Chondrocyte (in vitro differentiated cells): ENCODE results near the gene GLCCI1. TPM values are rescaled to one million over a fixed set of nuclear protein-coding genes. Genes with fewer than 3 reads are reported as not detected.

Experiments
- DNase-seq: peaks from one replicate; pipeline ENCODE4 v3.0.0; 2021; ENCODE audit warnings: mixed read lengths, low spot score
- H3K27ac Mint-ChIP-seq: one replicate; pipeline ENCODE4 v1.8.0; 2021; ENCODE audit warnings: mild to moderate bottlenecking, moderate library complexity, mixed read lengths; ENCODE audit not compliant: unreplicated experiment
- H3K27me3 Mint-ChIP-seq: 2 replicates; pipeline ENCODE4 v1.8.0; 2021; ENCODE audit warnings: low read depth, mixed read lengths
- H3K36me3 Mint-ChIP-seq: 2 replicates; pipeline ENCODE4 v1.8.0; 2021; ENCODE audit warnings: low read depth, mixed read lengths
- H3K4me1 Mint-ChIP-seq: 2 replicates; pipeline ENCODE4 v1.8.0; 2021; ENCODE audit warnings: low read depth, mild to moderate bottlenecking, mixed read lengths
- H3K4me3 Mint-ChIP-seq: one replicate; pipeline ENCODE4 v1.8.0; 2021; ENCODE audit warnings: mild to moderate bottlenecking, moderate library complexity, mixed read lengths; ENCODE audit not compliant: unreplicated experiment
- H3K9me3 Mint-ChIP-seq: 2 replicates; pipeline ENCODE4 v1.8.0; 2021; ENCODE audit warnings: low read depth, mixed read lengths
- total RNA-seq: library from RNA; stranded (reverse); gene quantifications from 3 replicates; pipeline ENCODE4 v1.2.1, GENCODE V29; 2021
- TF ChIP-seq, protein P1 (sequence below): fragments of 200-600 bp; sonication (generic); IDR thresholded peaks from 2 replicates; pipeline ENCODE4 v1.5.0; 2021; ENCODE audit warnings: antibody characterized with exemption, mild to moderate bottlenecking, moderate library complexity

GLCCI1 gene
- total RNA-seq, 1 donor from 2014 or later, result 10.2 TPM

DNA sequence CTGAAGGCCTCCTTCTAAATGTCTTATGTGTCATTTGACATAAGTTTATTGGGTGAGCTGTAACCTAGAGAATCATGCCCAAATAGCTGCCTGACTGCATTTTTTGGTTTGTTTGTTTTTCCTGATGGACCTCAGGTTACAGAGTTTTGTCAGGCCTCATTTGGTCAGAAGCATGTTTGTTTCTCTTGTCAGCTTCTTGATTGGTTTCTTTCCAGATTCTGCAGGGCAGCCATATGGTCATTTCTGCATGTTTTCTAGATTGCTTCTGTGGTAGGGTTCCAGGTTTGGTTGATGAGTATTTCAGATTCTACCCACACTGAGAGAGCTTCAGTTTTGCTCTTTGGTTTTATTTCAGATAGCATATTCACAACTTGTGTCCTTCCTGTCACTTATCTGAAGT is 28.0 kb downstream of the GLCCI1 start:
- Mint-ChIP-seq H3K36me3 (peaks cover 14% of the 10 kb centered on the region), H3K9me3 (peaks cover 27% of the 10 kb centered on the region), H3K27ac (peak overlapping the region; percentile 36), H3K4me3 (no peak overlapping the region), H3K27me3 (no peaks in the 10 kb centered on the region), H3K4me1 (peaks cover 10% of the 10 kb centered on the region)
- no peak for DNase-seq
- TF ChIP-seq, protein P1, sequence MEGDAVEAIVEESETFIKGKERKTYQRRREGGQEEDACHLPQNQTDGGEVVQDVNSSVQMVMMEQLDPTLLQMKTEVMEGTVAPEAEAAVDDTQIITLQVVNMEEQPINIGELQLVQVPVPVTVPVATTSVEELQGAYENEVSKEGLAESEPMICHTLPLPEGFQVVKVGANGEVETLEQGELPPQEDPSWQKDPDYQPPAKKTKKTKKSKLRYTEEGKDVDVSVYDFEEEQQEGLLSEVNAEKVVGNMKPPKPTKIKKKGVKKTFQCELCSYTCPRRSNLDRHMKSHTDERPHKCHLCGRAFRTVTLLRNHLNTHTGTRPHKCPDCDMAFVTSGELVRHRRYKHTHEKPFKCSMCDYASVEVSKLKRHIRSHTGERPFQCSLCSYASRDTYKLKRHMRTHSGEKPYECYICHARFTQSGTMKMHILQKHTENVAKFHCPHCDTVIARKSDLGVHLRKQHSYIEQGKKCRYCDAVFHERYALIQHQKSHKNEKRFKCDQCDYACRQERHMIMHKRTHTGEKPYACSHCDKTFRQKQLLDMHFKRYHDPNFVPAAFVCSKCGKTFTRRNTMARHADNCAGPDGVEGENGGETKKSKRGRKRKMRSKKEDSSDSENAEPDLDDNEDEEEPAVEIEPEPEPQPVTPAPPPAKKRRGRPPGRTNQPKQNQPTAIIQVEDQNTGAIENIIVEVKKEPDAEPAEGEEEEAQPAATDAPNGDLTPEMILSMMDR, result no peak

DNA sequence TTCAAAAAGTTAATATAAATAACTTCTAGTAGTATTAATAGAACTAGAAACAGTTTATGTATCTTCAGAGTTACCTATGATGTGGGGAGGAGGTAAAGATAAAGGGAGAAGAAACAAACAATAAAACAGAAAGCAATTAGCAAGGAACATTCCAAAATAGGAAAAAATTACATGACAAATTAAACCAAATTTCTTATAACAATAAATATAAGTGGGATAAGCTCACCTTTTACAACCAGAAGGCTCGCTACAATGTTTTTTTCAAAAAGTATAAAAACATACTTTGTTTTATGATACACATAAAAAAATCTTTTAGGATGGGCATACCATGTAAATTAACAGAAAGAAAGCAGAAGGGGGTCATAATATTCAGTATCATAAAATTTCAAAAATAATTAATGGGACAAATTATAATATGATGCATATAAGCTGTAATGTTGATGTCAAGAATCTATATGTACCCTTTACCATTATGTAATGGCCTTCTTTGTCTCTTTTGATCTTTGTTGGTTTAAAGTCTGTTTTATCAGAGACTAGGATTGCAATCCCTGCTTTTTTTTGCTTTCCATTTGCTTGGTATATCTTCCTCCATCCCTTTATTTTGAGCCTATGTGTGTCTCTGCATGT is 31.8 kb downstream of the GLCCI1 start:
- TF ChIP-seq, protein P1, result no peak
- Mint-ChIP-seq H3K36me3 (peaks cover 15% of the 10 kb centered on the region), H3K9me3 (peaks cover 12% of the 10 kb centered on the region), H3K4me1 (peaks cover 10% of the 10 kb centered on the region), H3K4me3 (no peak overlapping the region), H3K27ac (no peak overlapping the region), H3K27me3 (no peaks in the 10 kb centered on the region)
- no peak for DNase-seq

DNA sequence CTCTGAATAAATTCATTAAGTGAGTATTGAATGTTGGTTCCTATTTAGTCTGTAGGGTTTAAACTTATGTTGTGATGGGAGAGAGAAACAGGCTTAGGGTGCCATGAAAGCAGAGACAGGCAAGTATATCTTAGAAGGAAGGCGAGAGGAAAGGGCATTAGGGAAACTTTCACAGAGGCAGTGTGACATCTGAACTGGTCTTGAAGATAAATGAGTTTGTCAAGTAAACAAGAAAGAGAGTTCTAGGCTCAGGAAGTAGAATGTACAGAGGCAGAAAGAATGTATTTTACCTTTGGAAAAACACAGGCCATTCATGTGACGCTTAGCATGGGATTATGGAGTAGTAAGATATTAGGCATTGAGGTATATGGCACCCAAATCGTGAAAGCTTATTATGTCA is 34.5 kb downstream of the GLCCI1 start:
- Mint-ChIP-seq H3K4me3 (no peak overlapping the region), H3K36me3 (peaks cover 26% of the 10 kb centered on the region), H3K4me1 (no peaks in the 10 kb centered on the region), H3K27me3 (no peaks in the 10 kb centered on the region), H3K9me3 (peaks cover 12% of the 10 kb centered on the region), H3K27ac (no peak overlapping the region)
- no peak for DNase-seq
- TF ChIP-seq, protein P1, result no peak

DNA sequence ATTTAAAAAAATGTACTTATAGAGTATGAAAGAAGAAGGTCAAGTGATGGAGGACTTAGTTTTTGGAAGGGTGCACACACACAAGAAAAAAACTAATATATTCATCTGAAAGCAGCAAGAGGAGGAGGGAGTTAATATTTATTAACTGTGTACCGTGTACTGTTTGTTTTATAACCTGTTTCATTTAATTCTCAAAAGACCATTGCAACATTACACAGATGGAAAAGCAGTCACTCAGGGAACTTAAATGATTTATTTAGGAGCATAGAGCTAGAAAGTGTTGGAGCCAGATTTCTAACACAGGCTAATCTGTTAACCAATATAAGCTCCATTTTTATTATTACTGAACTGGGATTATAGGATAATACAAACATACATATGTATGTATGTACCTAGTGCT is 36.7 kb downstream of the GLCCI1 start:
- H3K9me3 Mint-ChIP-seq, result peaks cover 12% of the 10 kb centered on the region
- peaks cover 26% of the 10 kb centered on the region for H3K36me3 Mint-ChIP-seq
- TF ChIP-seq, protein P1, result no peak
- no peaks in the 10 kb centered on the region for H3K4me1 Mint-ChIP-seq
- DNase-seq, result no peak
- H3K27ac Mint-ChIP-seq, result no peak overlapping the region
- no peaks in the 10 kb centered on the region for H3K27me3 Mint-ChIP-seq
- no peak overlapping the region for H3K4me3 Mint-ChIP-seq

DNA sequence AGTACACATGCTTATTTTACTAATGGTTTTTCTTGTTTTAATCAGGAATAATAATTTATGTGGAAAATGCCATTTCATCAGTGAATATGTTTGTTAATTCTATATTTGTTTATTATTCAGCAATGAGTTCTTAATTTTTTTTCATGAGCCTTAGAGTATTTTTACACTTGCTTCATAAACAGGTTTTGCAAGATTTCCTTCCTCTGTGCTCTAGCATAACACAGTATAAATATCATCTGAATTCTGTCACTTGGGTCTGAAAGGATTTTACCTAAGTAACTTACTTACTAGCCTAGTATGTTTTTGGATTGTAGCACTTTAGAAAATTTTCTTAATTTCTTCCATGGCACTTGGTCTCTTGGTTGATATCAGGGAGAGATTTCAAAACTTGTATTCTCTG is 45.8 kb downstream of the GLCCI1 start:
- no peaks in the 10 kb centered on the region for H3K27me3 Mint-ChIP-seq
- H3K4me3 Mint-ChIP-seq, result no peak overlapping the region
- H3K27ac Mint-ChIP-seq, result no peak overlapping the region
- H3K9me3 Mint-ChIP-seq, result no peaks in the 10 kb centered on the region
- TF ChIP-seq, protein P1, result no peak
- peaks cover 4% of the 10 kb centered on the region for H3K36me3 Mint-ChIP-seq
- no peak for DNase-seq
- H3K4me1 Mint-ChIP-seq, result no peaks in the 10 kb centered on the region
